DND-41 (cell line): ENCODE measurements around the gene ATPAF1.

Experiments used
- EZH2 ChIP-seq: IDR thresholded peaks from 3 replicates; pipeline ENCODE4 v1.6.1; 2012; ENCODE audit warnings: borderline replicate concordance, low read depth, mild to moderate bottlenecking, moderate library complexity, low read length, inconsistent platforms; ENCODE audit not compliant: severe bottlenecking
- TF ChIP-seq, protein P1 (sequence below): IDR thresholded peaks from 2 replicates; pipeline ENCODE4 v1.5.1; 2012; ENCODE audit warnings: borderline replicate concordance, low read length, moderate library complexity, mild to moderate bottlenecking; ENCODE audit not compliant: poor library complexity, severe bottlenecking; ENCODE audit errors: extremely low read depth

DNA sequence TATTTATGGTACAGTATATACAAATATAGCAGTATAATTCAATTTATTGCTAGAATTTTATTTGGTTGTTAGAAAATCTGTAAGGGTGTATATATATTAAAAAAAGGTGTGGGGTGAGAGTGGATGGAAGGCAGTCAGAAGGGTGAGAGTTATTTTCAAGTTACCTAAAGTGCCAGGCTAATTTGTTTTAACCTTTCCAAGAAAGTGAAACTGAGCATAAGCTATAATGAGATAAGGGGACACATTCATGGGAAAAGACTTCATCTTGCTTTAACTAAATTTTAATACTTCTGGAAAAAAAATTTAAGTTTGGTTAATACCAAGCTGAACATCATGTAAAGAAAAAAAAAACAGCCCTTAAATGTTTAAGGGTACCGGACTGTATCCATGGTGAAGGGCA lies 8.4 kb upstream of the ATPAF1 start:
- TF ChIP-seq, protein P1, sequence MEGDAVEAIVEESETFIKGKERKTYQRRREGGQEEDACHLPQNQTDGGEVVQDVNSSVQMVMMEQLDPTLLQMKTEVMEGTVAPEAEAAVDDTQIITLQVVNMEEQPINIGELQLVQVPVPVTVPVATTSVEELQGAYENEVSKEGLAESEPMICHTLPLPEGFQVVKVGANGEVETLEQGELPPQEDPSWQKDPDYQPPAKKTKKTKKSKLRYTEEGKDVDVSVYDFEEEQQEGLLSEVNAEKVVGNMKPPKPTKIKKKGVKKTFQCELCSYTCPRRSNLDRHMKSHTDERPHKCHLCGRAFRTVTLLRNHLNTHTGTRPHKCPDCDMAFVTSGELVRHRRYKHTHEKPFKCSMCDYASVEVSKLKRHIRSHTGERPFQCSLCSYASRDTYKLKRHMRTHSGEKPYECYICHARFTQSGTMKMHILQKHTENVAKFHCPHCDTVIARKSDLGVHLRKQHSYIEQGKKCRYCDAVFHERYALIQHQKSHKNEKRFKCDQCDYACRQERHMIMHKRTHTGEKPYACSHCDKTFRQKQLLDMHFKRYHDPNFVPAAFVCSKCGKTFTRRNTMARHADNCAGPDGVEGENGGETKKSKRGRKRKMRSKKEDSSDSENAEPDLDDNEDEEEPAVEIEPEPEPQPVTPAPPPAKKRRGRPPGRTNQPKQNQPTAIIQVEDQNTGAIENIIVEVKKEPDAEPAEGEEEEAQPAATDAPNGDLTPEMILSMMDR: no peak
- TF ChIP-seq EZH2: no peak
